DMS 273 (cell line): ENCODE results near the gene CLASP1.
"Not testable (repeated sequence)": the region's sequence is repeated elsewhere in the genome, so short reads cannot be mapped to it uniquely, and the experiment has no call there.

Experiments used
- DNase-seq: peaks from one replicate; lab custom pipeline; 2025; ENCODE audit not compliant: unreplicated experiment; lab: John Stamatoyannopoulos, UW

CLASP1 gene

DNA sequence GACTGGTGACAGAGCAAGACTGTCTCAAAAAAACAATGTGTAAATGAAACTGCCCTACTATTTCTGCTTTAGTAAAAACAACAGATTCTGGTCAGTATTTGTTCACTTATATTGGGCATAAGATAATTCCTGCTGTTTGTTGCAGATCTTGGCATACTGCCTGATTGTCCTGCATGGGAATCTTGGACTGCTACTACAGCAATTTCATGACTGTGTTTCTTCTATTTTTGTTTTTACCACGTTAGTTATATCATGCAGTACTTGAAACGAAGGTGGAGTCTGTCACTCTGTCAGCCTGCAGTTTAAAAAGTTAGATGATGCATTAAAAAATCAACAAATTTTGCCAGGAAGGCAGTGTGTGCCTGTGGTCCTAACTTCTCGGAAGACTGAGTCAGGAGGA lies 14.2 kb upstream of the CLASP1 start:
- no peak for DNase-seq

DNA sequence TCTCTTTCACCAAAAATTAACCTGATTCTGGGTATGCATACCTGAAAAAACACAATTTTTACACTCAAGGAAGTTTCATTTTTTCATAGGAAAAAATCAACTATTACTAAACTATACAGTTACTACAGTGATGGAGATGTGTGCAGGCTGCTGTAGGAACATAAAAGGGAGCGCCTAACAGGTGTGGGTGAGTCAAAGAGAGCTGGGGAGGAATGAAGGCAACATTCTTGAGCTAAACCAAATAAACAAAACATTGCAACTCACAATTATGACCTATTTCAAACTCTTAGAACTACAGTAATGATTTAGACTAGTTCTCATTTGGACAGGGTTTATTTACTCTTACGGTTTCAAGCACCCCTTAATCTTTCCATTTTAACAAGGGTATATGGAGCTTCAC lies 13.4 kb upstream of the CLASP1 start:
- no peak for DNase-seq

- no peak for DNase-seq
These were observed 10.7 kb upstream of the CLASP1 start for GRCh38 chr2:121659933-121660332.

DNA sequence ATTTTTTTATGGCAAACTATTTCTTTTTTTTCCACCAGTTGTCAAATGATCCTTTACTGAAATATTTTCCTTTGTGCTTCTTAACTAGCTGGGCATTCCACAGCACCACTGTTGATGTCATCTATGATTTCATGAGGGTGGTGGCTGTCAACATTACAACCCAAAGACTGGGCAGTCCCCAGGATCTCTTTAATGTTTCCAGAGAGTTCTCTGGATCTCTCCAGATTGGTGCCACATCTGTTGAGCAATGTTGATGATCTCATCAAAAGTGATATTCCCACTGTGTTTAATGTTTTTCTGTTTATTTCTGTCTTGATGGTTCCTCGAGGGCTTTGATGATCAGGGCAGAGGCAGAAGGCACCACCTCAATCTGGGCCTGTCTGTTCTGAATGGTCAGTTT lies 9.1 kb upstream of the CLASP1 start:
- DNase-seq, result not testable (repeated sequence)

- no peak for DNase-seq
These were observed 3.8 kb upstream of the CLASP1 start for GRCh38 chr2:121653035-121653434.

DNA sequence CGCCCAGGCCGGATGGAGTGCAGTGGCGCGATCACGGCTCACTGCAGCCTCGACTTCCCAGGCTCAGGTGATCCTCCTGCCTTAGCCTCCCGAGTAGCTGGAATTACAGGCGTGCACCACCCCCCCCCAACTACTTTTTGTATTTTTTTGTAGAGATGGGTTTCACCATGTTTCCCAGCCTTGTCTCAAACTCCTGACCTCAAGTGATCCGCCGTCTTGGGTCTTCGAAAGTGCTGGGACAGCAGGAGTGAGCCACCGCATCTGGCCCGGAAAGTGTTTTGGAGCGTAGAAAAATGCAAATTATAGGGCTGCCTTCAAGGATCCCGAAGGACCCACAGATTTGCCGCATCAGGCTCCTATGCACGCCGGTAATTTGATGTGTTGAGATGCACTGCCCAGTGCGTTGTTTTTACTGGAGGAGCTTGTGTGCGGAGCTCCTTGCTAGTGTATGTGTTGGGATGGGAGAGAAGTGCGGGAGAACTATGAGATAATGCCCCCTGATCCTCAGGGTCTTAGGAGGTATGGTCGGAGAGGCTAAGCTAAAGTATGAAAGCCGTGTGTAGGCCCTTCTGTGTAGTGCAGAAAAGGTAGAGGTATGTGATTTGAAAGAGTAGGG lies 1.2 kb upstream of the CLASP1 start:
- peak; percentile 69 for DNase-seq

- peak; percentile 98 for DNase-seq
These were observed 493 bp upstream of the CLASP1 start for GRCh38 chr2:121649596-121650314.

GRCh38 chr2:121648206-121649148 lies 785 bp downstream of the CLASP1 start:
- DNase-seq, result peak; percentile 74

GRCh38 chr2:121647396-121647795 lies 1.9 kb downstream of the CLASP1 start:
- no peak for DNase-seq

DNA sequence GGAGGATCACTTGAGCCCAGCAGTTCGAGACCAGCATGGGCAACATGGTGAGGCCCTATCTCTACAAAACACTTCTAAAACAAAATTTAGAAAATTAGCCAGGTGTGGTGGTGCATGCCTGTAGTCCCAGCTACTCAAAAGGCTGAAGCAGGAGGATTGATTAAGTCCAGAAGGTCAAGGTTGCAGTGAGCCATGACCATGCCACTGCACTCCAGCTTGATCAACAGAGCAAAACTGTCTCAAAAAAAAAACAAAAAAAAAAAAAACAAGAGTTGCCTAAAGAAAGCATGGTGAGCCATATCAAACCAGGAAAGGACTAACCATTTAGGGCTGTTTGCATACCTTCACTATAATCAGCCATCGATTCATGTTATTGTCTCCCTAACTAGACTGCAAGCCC lies 4.5 kb downstream of the CLASP1 start:
- no peak for DNase-seq

GRCh38 chr2:121643877-121644276 lies 5.4 kb downstream of the CLASP1 start:
- DNase-seq, result no peak

GRCh38 chr2:121640380-121641316 lies 8.6 kb downstream of the CLASP1 start:
- DNase-seq, result no peak

GRCh38 chr2:121639846-121640245 lies 9.4 kb downstream of the CLASP1 start:
- not testable (repeated sequence) for DNase-seq

DNA sequence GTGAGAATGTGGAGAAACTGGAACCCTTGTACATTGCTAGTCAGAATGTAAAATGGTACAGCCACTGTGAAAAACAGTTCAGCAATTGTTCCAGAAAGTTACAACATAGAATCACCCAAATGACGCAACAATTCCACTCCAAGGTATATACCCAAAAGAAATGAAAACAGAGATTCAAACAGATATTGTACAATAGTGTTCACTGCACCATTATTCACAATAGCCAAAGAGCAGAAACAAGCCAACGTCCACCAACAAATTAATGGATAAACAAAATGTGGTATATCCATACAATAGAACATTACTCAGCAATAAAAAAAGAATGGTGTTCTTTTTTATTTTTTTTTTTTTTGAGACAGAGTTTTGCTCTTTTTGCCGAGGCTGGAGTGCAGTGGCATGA lies 10.9 kb downstream of the CLASP1 start:
- no peak for DNase-seq

- peak; percentile 81 for DNase-seq
These were observed 13.9 kb downstream of the CLASP1 start for GRCh38 chr2:121635371-121635770.

DNA sequence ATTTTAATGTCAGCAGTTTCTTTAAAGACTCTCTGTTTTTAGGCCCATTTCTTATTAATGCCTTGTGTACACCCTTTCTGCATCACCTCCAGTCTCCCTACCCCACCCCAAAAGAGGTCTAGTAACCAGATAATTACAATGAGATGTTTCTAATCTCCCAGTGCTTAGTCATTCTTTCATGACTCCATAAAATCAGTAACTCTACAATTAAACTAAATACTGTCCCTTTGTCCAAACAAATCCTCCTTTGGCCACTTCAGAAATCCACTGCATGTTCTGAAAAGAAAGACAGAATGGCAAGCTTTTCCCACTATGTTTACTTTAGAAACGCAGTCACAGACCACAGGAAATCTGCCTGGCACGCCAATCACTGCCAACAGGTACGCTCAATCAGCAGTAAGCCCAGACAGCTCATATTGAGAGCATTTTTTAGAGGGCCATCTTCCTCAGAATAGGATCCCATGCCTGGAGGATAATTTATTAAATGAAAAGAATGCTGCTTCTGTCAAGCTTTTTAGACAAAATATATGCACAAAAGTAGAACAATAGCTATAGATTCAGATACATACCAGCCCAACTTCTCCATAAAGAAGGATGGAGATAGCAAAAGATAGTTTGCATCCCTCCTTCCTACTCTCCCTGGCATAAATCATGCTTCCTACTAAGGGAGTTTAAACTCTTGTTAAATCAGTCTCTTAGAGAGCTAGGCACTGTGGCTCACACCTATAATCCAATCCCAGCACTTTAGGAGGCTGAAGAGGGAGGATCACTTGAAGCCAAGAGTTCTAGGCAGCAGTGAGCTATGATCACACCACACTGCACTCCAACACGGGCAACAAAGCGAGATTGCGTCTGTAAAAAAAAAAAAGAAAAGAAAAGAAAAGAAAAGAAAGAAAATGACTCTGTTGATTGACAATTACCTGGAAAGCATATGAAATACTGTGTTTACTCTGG lies 14.6 kb downstream of the CLASP1 start:
- no peak for DNase-seq

DNA sequence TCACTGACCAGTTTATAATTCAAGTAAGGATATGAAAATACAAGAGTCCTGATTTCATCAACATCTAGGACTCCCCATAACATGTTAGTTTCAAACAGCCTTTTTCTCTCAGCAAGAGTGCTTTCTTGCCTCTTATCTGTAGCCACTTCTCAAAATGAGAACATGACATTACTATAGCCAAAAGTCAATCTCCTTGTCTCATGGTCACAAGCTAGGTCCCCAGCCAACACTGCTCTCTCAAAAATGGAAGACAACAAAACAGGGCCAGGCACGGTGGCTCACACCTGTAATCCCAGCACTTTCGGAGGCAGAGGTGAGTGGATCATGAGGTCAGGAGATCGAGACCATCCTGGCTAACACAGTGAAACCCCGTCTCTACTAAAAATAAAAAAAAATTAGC lies 15.8 kb downstream of the CLASP1 start:
- DNase-seq, result no peak

DNA sequence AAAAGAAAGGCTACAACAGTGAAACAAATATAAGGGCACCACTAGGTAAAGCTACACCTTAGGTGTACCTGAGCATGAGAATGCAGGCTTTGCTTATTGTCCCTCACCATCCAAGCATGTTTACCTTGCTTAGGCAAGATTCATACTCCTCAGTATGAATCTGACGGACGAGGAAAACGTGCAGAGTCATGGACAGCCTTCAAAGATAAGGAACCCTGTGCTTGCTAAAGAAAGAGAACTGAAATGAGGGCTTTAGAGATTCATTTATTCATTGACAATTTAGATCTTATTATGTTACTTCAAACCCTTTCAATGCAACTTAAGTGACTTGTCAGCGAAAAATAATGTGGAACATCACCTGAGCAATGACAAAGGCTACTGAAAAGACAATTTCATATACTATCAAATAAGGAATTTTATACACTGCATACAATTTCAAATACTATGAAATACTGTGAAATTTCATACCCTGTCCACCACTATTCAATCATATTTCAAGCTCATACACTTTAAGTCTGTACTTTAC lies 21.7 kb downstream of the CLASP1 start:
- DNase-seq, result no peak

DNA sequence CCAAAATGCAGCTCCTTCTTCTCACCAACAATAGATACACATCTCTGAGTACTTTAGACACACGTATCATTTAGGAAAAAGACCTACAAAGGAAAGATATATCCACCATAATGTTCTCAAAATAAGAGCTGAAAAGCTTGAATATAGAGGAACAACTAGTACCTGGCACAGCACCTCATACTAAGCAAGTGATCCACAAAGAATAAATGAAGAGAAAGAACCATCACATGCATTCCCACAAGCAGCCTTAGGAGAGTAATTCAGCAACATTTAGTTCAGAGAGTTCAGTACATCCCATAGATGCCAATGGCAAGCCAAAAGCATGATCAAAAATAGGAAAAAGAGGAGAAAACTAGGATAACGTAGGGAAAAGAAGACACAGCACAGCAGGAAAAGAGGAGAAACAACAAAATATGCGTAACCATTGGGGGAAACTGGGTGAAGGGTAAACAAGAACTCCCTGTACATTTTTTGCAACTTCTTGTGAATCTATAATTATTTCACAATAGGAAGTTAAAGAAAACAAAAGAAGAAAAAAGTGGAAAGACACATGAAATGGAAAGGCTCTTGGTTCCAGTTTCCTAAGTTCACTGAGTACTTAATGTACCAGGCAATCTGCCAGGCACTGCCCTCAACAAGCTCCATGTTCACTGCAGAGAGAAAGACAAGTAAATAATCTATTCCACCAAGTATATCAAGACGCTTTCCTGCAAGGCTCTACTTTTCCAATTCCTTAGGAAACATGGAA lies 22.3 kb downstream of the CLASP1 start:
- DNase-seq, result peak; percentile 31
